ENCODE results near the gene NLK. TPM values are rescaled to one million over a fixed set of nuclear protein-coding genes. Genes with fewer than 3 reads are reported as not detected.
A peak's percentile ranks its signal among the peaks of the same experiment; 100 is the strongest.

Gene NLK
- total RNA-seq, 1 donor from 2014 or later = 25.4 TPM

DNA sequence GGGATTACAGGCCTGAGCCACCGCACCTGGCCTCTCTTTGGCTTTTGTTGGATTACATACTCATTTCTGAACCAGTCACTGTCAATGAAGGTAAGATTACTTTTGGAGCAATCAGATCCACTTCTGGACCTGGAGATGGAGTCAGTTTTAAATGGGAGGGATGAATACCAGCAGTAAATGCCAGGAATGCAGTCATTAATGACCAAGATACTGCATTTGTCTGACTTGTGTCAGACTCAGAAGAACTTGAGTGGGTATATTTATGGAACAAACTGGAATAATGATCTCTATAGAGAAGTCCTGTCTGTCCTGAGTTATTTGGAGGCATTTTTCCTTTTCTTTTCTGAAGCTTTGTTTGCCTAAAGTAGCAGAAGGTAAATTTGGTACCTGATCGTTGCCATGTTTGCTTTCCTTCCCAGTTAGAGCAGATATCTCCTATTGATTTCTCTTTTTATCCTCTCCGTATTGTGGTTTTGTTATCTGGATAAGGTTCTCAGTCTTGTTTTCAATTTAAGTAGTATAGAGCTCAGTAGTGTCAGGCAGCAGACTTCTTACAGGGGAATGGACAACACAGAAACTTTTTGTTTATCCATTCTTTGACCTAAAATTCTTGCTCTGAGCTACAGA lies 10.7 kb downstream of the NLK start:
- Mint-ChIP-seq H3K27ac (no peak overlapping the region), H3K27me3 (no peaks in the 10 kb centered on the region), H3K4me3 (no peak overlapping the region), H3K4me1 (ENCODE audit: unreplicated experiment) (peaks cover 31% of the 10 kb centered on the region), H3K36me3 (peaks cover 4% of the 10 kb centered on the region), H3K9me3 (no peaks in the 10 kb centered on the region)
- TF ChIP-seq, protein P1, sequence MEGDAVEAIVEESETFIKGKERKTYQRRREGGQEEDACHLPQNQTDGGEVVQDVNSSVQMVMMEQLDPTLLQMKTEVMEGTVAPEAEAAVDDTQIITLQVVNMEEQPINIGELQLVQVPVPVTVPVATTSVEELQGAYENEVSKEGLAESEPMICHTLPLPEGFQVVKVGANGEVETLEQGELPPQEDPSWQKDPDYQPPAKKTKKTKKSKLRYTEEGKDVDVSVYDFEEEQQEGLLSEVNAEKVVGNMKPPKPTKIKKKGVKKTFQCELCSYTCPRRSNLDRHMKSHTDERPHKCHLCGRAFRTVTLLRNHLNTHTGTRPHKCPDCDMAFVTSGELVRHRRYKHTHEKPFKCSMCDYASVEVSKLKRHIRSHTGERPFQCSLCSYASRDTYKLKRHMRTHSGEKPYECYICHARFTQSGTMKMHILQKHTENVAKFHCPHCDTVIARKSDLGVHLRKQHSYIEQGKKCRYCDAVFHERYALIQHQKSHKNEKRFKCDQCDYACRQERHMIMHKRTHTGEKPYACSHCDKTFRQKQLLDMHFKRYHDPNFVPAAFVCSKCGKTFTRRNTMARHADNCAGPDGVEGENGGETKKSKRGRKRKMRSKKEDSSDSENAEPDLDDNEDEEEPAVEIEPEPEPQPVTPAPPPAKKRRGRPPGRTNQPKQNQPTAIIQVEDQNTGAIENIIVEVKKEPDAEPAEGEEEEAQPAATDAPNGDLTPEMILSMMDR (conservative IDR thresholded peaks at IDR 0.05) = no peak
- no peak for DNase-seq (ENCODE audit: extremely low spot score, unreplicated experiment)

DNA sequence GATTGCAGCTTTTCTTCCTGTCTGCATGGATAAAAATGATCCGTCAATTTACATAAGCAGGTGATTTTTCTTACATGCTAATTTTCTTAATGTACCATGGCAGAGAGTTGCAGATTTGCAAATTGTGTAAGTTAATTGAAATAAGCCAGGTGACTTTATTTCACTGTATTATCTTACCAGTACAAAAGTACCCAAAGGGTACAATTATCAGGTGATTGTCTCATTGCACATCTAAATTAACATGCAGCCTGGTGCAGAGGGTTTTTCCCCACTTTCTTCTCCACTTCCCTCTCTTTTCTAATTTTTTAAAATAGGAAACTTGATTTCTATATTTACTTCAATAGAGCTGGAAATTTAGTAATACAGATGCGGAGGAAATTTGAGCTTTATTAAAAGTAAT lies 11.2 kb downstream of the NLK start:
- no peaks in the 10 kb centered on the region for H3K9me3 Mint-ChIP-seq
- H3K27ac Mint-ChIP-seq = no peak overlapping the region
- peaks cover 33% of the 10 kb centered on the region for H3K4me1 Mint-ChIP-seq (ENCODE audit: unreplicated experiment)
- TF ChIP-seq, protein P1 (conservative IDR thresholded peaks at IDR 0.05) = no peak
- peaks cover 4% of the 10 kb centered on the region for H3K36me3 Mint-ChIP-seq
- no peaks in the 10 kb centered on the region for H3K27me3 Mint-ChIP-seq
- H3K4me3 Mint-ChIP-seq = no peak overlapping the region
- no peak for DNase-seq (ENCODE audit: extremely low spot score, unreplicated experiment)

DNA sequence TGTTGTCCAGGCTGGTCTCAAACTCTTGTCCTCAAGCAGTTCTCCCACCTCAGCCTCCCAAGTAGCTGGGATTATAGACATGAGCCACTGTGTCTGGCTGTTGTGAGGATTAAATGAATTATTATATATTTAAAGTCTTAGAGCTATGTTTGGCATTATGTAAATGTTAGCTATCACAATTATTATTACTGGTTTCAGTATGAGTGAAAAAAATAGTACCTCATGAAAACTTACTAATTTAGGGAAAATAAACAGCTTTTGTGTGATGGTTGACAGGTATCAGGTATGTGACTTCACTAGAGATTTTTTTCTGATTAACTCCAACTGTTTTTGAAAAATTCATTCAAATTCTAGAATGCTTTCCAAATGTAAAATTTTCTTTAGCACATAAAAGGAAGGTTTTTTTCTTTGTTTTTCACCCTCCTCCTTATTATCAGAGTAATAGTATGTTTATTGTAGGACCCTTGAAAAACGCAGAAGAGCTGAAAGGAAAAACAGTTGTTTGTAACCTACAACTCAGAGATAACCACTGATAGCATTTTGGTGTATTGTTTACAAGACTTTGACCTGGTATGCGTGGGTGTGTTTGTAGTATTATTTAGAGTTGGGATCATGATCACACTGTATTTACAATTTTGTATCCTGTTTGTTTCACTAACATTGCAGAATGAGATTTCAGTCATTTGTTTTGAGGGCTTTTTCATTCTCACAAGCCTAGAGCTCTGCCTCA lies 13.2 kb downstream of the NLK start:
- H3K4me1 Mint-ChIP-seq (ENCODE audit: unreplicated experiment) = peaks cover 29% of the 10 kb centered on the region
- H3K27ac Mint-ChIP-seq = peak overlapping the region; percentile 78
- peak overlapping the region; percentile 65 for H3K4me3 Mint-ChIP-seq
- H3K27me3 Mint-ChIP-seq = no peaks in the 10 kb centered on the region
- TF ChIP-seq, protein P1 (conservative IDR thresholded peaks at IDR 0.05) = no peak
- no peaks in the 10 kb centered on the region for H3K9me3 Mint-ChIP-seq
- DNase-seq (ENCODE audit: extremely low spot score, unreplicated experiment) = no peak
- no peaks in the 10 kb centered on the region for H3K36me3 Mint-ChIP-seq

DNA sequence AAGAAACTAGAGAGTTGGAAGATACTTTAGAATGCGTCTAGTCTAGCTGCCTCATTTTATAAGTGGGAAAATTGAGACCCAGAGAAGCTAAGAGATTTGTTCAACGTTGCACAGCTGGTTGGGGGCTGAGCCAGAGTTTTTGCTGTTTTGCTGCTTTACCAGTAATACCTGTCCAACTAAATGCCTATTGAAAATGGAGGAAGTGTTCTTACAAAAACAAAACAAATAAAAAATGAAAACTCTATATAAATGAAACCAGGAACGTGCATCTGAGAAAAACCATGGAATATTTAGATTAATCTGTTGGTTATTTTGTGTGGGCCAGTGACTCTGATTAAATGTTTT lies 13.8 kb downstream of the NLK start:
- TF ChIP-seq, protein P1 (conservative IDR thresholded peaks at IDR 0.05) = no peak
- Mint-ChIP-seq H3K27ac (peak overlapping the region; percentile 78), H3K36me3 (no peaks in the 10 kb centered on the region), H3K4me1 (ENCODE audit: unreplicated experiment) (peaks cover 33% of the 10 kb centered on the region), H3K4me3 (peak overlapping the region; percentile 65), H3K27me3 (no peaks in the 10 kb centered on the region), H3K9me3 (no peaks in the 10 kb centered on the region)
- DNase-seq (ENCODE audit: extremely low spot score, unreplicated experiment) = no peak

DNA sequence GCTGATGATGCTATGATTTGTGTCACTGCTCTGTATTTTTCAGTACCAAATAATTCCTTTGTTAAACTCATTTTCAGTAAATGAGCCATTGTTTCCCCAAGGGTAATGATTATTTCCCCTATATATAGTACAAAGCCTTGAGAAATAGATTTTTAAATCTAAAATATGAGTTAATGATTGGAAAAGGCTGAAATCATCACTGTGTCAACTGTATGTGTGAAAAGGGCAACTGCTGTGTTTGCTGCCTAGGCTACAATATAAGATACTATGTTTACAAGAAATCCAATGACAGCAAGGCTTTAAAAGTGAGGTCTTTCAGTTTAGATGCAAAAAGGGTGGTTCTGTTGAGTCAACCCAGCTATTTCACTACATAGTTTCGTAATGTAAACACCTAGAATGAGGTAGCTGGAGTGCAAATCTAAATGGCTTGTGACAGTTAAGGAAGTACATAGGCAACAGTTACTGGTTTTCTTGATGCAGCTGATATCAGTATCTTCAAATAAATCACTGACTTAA lies 15.3 kb downstream of the NLK start:
- Mint-ChIP-seq H3K4me3 (peak overlapping the region; percentile 60), H3K27ac (peak overlapping the region; percentile 90), H3K36me3 (no peaks in the 10 kb centered on the region), H3K27me3 (no peaks in the 10 kb centered on the region), H3K4me1 (ENCODE audit: unreplicated experiment) (peaks cover 34% of the 10 kb centered on the region), H3K9me3 (no peaks in the 10 kb centered on the region)
- no peak for DNase-seq (ENCODE audit: extremely low spot score, unreplicated experiment)
- TF ChIP-seq, protein P1 (conservative IDR thresholded peaks at IDR 0.05) = no peak
